A673 (cell line): Measurements from ENCODE around the gene CDO1.

Experiments
- CTCF ChIP-seq: fragments of 300-800, 200-600 bp; sonication (generic); conservative IDR thresholded peaks from 2 replicates; pipeline ENCODE4 v1.5.1; 2017; ENCODE audit warnings: low read depth, mild to moderate bottlenecking, antibody characterized with exemption, low read length, moderate library complexity, mixed read lengths
- EZH2 ChIP-seq: fragments of 200-600 bp; sonication (generic); IDR thresholded peaks from 2 replicates; pipeline ENCODE4 v1.6.1; 2017; ENCODE audit warnings: borderline replicate concordance, low read depth, mild to moderate bottlenecking, mixed read lengths, antibody characterized with exemption, low read length; ENCODE audit not compliant: poor library complexity, severe bottlenecking

- no peak for TF ChIP-seq CTCF
- peak; percentile 86 for TF ChIP-seq EZH2
These were observed 700 bp downstream of the CDO1 start for GRCh38 chr5:115815693-115816225.
